CD4-positive, alpha-beta T cell (primary cell): ENCODE results near the gene TLCD1. TPM values are rescaled to one million over a fixed set of nuclear protein-coding genes. Genes with fewer than 3 reads are reported as not detected.
A peak's percentile ranks its signal among the peaks of the same experiment; 100 is the strongest.

ENCODE experiments used
- ATAC-seq: fragments of 200-7000 bp; cut with Tn5 transposase; one replicate; pipeline ENCODE4 v1.10.0; 2022; ENCODE audit warnings: mild to moderate bottlenecking; ENCODE audit not compliant: poor library complexity
- CTCF ChIA-PET: fragments of 350-600 bp; sonication (Branson Sonifier 250); formaldehyde crosslinking; loops from one replicate; lab custom pipeline; 2021; ENCODE audit warnings: antibody characterized with exemption, inconsistent platforms; lab: Charles Lee
- POLR2A ChIA-PET: fragments of 350-600 bp; sonication (Branson Sonifier 250); formaldehyde crosslinking; loops from one replicate; lab custom pipeline; 2021; ENCODE audit warnings: antibody characterized with exemption, inconsistent platforms; lab: Charles Lee
- DNase-seq, 14 experiments: peaks; one replicate each; pipeline ENCODE4 v3.0.0-alpha.2; 2013 to 2020; ENCODE audit warnings: mixed read lengths in 2 of 14
- H3K27ac ChIP-seq, 2 donors: one replicate each; pipeline versions ENCODE4 v1.5.1 to v1.7.0; 2013; ENCODE audit warnings: low read length in 2 of 2, low read depth in 1 of 2, mild to moderate bottlenecking in 1 of 2
- H3K27me3 ChIP-seq, 2 experiments: 1 replicate in 1 of 2; 2 replicates in 1 of 2; pipeline versions ENCODE4 v1.6.1 to v1.7.0; 2013; ENCODE audit warnings: low read length in 2 of 2, control low read depth in 1 of 2, mild to moderate bottlenecking in 1 of 2, moderate library complexity in 1 of 2; ENCODE audit not compliant: insufficient read depth in 2 of 2, control insufficient read depth in 1 of 2
- H3K36me3 ChIP-seq: one replicate; pipeline ENCODE4 v1.6.1; 2013; ENCODE audit warnings: low read length, control low read depth; ENCODE audit not compliant: insufficient read depth
- H3K4me1 ChIP-seq: one replicate; pipeline ENCODE4 v1.6.1; 2013; ENCODE audit warnings: low read length, control low read depth; ENCODE audit not compliant: insufficient read depth
- H3K4me3 ChIP-seq: one replicate; pipeline ENCODE4 v1.5.1; 2013; ENCODE audit warnings: mild to moderate bottlenecking, low read length, moderate library complexity
- H3K9me3 ChIP-seq, 2 experiments: 1 replicate in 1 of 2; 2 replicates in 1 of 2; pipeline versions ENCODE4 v1.6.1 to v1.7.0; 2013; ENCODE audit warnings: low read length in 2 of 2, mild to moderate bottlenecking in 2 of 2, control low read depth in 1 of 2, moderate library complexity in 1 of 2; ENCODE audit not compliant: control insufficient read depth in 1 of 2, insufficient read depth in 1 of 2
- H3K27ac Mint-ChIP-seq: one replicate; pipeline ENCODE4 v1.8.0; 2020; ENCODE audit warnings: mixed read lengths
- H3K27me3 Mint-ChIP-seq: one replicate; pipeline ENCODE4 v1.8.0; 2021; ENCODE audit warnings: mixed read lengths
- H3K36me3 Mint-ChIP-seq: one replicate; pipeline ENCODE4 v1.8.0; 2021; ENCODE audit warnings: low read depth, mixed read lengths
- H3K4me1 Mint-ChIP-seq: one replicate; pipeline ENCODE4 v1.8.0; 2021; ENCODE audit warnings: low read depth, mixed read lengths
- H3K4me3 Mint-ChIP-seq: one replicate; pipeline ENCODE4 v1.8.0; 2020; ENCODE audit warnings: mild to moderate bottlenecking, mixed read lengths
- H3K9me3 Mint-ChIP-seq: one replicate; pipeline ENCODE4 v1.8.0; 2020; ENCODE audit warnings: mixed read lengths
- intact Hi-C, 2 experiments: fragments of 100-400 bp; cut with DNase I in 1 of 2; cut with micrococcal nuclease in 1 of 2; formaldehyde crosslinking; loops; one replicate each; pipeline versions ENCODE4 v1.15.1 to v1.9.0; 2023 to 2025; cut with DNase I, micrococcal nuclease
- total RNA-seq, 174 experiments: library from RNA in 2 of 174; stranded (reverse) in 2 of 174; gene quantifications; one replicate each; pipeline ENCODE4 v1.2.3 and lab custom pipeline; 2021 to 2026
- TF ChIP-seq, protein P1 (sequence below): fragments of 200-600 bp; IDR thresholded peaks from one replicate; pipeline ENCODE4 v1.8.0; 2022; ENCODE audit warnings: antibody characterized with exemption, mild to moderate bottlenecking

The TLCD1 gene
- total RNA-seq, 2 experiments from 2014 or later, result 0.39 to 0.60 TPM

DNA sequence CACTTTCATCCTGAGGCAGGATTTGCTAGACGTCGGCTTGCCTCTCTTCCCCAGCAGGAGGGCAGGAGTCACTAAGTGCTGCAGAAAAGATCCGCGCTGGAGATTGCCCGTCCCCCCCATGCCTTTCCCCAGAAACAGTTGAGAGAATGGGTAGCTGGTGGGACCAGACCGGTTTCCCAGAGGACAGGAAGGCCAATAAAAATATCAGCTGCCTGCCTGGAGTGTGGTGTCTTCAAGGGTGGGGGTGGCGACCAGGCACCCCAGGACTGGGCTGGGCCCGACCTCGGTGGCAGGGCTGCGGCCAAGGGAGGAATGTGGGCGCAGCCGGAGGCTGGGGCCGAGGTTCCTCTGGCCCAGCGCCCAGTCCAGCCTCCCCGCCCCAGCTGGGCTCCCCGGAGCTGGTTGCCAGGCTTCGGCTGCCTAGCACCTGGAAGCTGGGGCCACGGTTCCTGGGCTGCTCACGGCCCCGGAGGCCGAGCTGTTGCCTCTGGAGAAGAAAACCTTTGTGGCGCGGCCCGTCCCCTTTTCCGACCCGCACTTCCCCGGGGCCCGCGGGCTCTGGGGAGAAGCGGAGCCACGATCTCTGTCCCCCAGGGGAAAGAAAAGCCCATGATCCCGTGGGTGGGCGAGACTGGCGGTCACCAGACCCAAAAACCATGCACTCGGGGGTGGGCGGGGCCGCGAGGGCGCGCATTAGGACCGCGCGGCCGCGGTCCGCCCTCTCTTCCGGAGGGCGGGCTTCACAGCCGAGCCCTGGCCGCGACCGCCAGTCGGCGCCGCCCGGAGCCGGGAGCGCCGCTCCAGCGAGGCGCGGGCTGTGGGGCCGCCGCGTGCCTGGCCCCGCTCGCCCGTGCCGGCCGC, 17.4 kb upstream of the TLCD1 start, which contains the start of gene TRAF4:
Gene TRAF4 (plus strand): TSS at position 769 of the 861 bp plus-strand sequence. CDS start 102 bp downstream, outside the sequence.
- ATAC-seq, result peak; percentile 88
- POLR2A ChIA-PET, result interaction anchor here (0.6 to 13.8 kb wide), 8 partner anchors 12 to 874 kb away, joined by 3 to 268 read pairs (median 3); partner anchors contain the start of genes BLTP2, FLOT2, NEK8 and RPL23A
- H3K27me3 Mint-ChIP-seq, result no peaks in the 10 kb centered on the region

DNA sequence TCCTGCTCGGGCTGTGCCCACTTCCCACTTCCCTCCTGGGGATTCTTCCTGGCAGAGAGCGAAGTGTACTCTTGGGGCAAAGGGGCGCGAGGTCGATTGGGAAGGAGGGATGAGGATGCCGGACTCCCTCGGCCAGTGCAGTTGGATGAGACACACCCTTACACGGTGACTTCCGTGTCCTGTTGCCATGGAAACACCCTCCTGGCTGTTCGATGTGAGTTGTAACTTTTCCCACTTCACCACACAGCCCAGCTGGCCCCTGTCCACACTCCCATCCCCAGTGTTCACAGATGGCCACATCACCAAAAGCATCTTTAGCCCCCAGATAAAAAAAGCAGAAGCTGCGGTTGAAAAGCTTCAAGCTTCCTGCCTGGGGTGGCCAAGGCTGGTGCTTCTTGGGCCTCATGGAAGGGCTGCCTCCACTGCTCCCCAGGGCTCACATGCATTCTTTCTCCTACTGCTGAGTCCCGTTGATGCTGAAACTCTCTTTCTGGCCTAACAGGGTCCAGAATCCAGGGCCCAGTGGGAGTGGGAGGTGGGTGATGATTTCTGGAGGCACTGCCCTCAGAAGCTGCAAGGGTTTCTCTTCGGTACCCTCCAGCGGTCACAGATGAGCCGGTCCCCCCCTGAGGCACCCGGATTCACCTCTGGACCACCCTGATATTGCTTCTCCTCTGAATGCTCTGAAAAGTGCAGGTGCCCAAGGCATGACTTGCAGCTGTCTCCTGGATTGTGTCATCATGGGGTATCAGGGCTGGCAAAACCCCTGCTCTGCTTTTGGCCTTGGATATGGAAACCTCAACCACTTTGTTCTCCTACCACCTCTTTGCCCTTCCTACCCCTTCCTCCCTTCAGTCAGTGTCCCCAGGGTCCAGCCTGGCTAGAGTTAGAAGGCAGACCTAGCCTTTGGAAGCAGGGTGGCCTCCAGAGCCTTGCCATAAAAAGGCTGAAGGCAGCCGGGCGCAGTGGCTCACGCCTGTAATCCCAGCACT, 15.6 kb upstream of the TLCD1 start:
- Mint-ChIP-seq H3K27ac (no peak overlapping the region), H3K4me1 (peaks cover 32% of the 10 kb centered on the region), H3K36me3 (peaks cover 5% of the 10 kb centered on the region), H3K27me3 (no peaks in the 10 kb centered on the region), H3K9me3 (no peaks in the 10 kb centered on the region), H3K4me3 (no peak overlapping the region)
- ATAC-seq, result no peak
- POLR2A ChIA-PET, result interaction anchor here (13.8 kb wide), 1 partner anchor 14 kb away, joined by 268 read pairs; the partner anchor contains the start of genes NEK8 and TLCD1
- TF ChIP-seq, protein P1, sequence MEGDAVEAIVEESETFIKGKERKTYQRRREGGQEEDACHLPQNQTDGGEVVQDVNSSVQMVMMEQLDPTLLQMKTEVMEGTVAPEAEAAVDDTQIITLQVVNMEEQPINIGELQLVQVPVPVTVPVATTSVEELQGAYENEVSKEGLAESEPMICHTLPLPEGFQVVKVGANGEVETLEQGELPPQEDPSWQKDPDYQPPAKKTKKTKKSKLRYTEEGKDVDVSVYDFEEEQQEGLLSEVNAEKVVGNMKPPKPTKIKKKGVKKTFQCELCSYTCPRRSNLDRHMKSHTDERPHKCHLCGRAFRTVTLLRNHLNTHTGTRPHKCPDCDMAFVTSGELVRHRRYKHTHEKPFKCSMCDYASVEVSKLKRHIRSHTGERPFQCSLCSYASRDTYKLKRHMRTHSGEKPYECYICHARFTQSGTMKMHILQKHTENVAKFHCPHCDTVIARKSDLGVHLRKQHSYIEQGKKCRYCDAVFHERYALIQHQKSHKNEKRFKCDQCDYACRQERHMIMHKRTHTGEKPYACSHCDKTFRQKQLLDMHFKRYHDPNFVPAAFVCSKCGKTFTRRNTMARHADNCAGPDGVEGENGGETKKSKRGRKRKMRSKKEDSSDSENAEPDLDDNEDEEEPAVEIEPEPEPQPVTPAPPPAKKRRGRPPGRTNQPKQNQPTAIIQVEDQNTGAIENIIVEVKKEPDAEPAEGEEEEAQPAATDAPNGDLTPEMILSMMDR, result no peak
- Histone ChIP-seq H3K27ac (no peak overlapping the region), H3K36me3 (peaks cover 1% of the 10 kb centered on the region), H3K27me3 (no peaks in the 10 kb centered on the region), H3K9me3 (no peaks in the 10 kb centered on the region), H3K4me3 (no peak overlapping the region), H3K4me1 (peaks cover 60% of the 10 kb centered on the region)
- intact Hi-C loops, result loop anchor here in 1 of 2 experiments (10.0 kb wide), 1 partner anchor 843 kb away; the partner anchor contains the start of gene GIT1
- CTCF ChIA-PET, result interaction anchor here (0.7 to 12.6 kb wide), 3 partner anchors 8 to 375 kb away, joined by 4 to 373 read pairs (median 6); partner anchors contain the start of genes NEK8 and TLCD1
- DNase-seq, result peak in 2 of 14 experiments; percentile 40 to 43

More for the DNA sequence above, 17.4 kb upstream of the TLCD1 start, which contains the start of gene TRAF4:
- peak within 1 kb of the TSS; percentile 72 to 88 for H3K27ac ChIP-seq
- Mint-ChIP-seq H3K27ac (peak within 1 kb of the TSS; percentile 88), H3K36me3 (peaks cover 10% of the 10 kb centered on the region), H3K4me1 (peaks cover 27% of the 10 kb centered on the region), H3K4me3 (peak within 1 kb of the TSS; percentile 90), H3K9me3 (no peaks in the 10 kb centered on the region)
- intact Hi-C loops, result loop anchor here in 1 of 2 experiments (1.0 to 10.0 kb wide), 2 partner anchors 16 to 841 kb away; partner anchors contain the start of gene GIT1
- DNase-seq, result peak in 13 of 14 experiments; percentile 53 to 92 (median 67)
- CTCF ChIA-PET, result interaction anchor here (0.9 to 12.6 kb wide), 4 partner anchors 16 to 150 kb away, joined by 3 to 373 read pairs (median 4); partner anchors contain the start of genes NEK8, RPL23A and TLCD1
- peaks cover 13% of the 10 kb centered on the region for H3K36me3 ChIP-seq
- peak within 1 kb of the TSS; percentile 76 for H3K4me3 ChIP-seq
- no peaks in the 10 kb centered on the region for H3K27me3 ChIP-seq
- peaks cover 59% of the 10 kb centered on the region for H3K4me1 ChIP-seq
- TF ChIP-seq, protein P1, result no peak
- H3K9me3 ChIP-seq, result no peaks in the 10 kb centered on the region
